Measurements from ENCODE around the gene FADS6. TPM values are rescaled to one million over a fixed set of nuclear protein-coding genes. Genes with fewer than 3 reads are reported as not detected.

The FADS6 gene
- total RNA-seq, 2 donors from 2014 or later, result 4.7 to 5.7 TPM

DNA sequence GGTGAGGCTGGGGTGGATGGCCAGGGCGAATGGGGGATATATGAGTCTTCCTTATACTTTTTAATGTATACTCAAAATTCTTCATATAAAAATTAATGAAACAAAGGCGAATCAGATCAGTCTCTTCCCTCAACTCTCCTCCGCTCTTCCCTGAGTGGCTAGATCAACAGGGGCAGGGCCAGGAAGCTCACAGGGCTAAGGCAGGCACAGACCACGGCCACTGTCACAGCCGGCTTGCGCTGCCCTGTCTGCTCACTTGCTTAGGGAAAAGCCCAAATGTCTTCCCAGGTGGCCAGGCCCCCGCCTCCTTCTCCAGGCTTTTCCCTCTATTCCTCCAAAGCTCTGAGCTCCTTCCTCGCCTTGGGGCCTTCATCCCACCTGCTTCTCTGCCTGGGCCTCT, 39.8 kb downstream of the FADS6 start:
- Mint-ChIP-seq H3K4me1 (peaks cover 4% of the 10 kb centered on the region), H3K27ac (no peak overlapping the region), H3K9me3 (no peaks in the 10 kb centered on the region), H3K4me3 (no peak overlapping the region), H3K36me3 (ENCODE audit: low read depth) (no peaks in the 10 kb centered on the region), H3K27me3 (ENCODE audit: insufficient read depth) (peaks cover 92% of the 10 kb centered on the region)
- no peak overlapping the region for H3K27ac ChIP-seq (ENCODE audit: low read depth, low read length)
- TF ChIP-seq, protein P1, sequence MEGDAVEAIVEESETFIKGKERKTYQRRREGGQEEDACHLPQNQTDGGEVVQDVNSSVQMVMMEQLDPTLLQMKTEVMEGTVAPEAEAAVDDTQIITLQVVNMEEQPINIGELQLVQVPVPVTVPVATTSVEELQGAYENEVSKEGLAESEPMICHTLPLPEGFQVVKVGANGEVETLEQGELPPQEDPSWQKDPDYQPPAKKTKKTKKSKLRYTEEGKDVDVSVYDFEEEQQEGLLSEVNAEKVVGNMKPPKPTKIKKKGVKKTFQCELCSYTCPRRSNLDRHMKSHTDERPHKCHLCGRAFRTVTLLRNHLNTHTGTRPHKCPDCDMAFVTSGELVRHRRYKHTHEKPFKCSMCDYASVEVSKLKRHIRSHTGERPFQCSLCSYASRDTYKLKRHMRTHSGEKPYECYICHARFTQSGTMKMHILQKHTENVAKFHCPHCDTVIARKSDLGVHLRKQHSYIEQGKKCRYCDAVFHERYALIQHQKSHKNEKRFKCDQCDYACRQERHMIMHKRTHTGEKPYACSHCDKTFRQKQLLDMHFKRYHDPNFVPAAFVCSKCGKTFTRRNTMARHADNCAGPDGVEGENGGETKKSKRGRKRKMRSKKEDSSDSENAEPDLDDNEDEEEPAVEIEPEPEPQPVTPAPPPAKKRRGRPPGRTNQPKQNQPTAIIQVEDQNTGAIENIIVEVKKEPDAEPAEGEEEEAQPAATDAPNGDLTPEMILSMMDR (conservative IDR thresholded peaks at IDR 0.05), result no peak
- peaks cover 96% of the 10 kb centered on the region for H3K27me3 ChIP-seq (ENCODE audit: control insufficient read depth, insufficient read depth, low read length, poor library complexity, severe bottlenecking)
- H3K4me1 ChIP-seq (ENCODE audit: control insufficient read depth, insufficient read depth, low read length), result no peaks in the 10 kb centered on the region
- 83 to 92% methylated on average over 5 to 7 of the region's 8 CpGs for WGBS, 2 experiments (ENCODE audit: insufficient coverage in 1 of 2, insufficient read length in 1 of 2)
- H3K9me3 ChIP-seq (ENCODE audit: control insufficient read depth, low read length), result no peaks in the 10 kb centered on the region
- H3K4me3 ChIP-seq (ENCODE audit: low read length), result no peak overlapping the region
- no peak for DNase-seq
- no peaks in the 10 kb centered on the region for H3K36me3 ChIP-seq (ENCODE audit: control insufficient read depth, insufficient read depth, low read length)
- H3K9ac ChIP-seq (ENCODE audit: extremely low read depth, low read length, poor library complexity, severe bottlenecking), result no peak overlapping the region

DNA sequence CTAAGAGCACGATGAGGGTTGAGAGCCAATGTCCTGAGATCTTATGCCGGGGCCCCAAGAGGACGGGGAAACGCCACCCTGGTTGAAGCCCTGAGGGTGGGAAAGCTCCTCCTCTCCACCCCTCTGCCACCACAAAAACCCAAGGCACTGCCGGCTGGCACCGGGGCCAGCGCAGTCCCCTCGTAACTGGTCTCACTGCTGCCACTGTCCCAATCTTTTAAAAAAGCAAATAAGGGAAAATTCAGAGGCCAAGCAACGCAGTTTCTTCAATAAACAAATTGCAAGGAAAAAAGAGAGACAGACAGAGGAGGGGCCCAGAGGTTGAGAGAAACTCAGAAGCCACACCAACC, 40.4 kb downstream of the FADS6 start:
- H3K36me3 Mint-ChIP-seq (ENCODE audit: low read depth), result no peaks in the 10 kb centered on the region
- WGBS, 2 experiments (ENCODE audit: insufficient coverage in 1 of 2, insufficient read length in 1 of 2), result 35 to 41% methylated on average over 5 to 9 of the region's 9 CpGs

DNA sequence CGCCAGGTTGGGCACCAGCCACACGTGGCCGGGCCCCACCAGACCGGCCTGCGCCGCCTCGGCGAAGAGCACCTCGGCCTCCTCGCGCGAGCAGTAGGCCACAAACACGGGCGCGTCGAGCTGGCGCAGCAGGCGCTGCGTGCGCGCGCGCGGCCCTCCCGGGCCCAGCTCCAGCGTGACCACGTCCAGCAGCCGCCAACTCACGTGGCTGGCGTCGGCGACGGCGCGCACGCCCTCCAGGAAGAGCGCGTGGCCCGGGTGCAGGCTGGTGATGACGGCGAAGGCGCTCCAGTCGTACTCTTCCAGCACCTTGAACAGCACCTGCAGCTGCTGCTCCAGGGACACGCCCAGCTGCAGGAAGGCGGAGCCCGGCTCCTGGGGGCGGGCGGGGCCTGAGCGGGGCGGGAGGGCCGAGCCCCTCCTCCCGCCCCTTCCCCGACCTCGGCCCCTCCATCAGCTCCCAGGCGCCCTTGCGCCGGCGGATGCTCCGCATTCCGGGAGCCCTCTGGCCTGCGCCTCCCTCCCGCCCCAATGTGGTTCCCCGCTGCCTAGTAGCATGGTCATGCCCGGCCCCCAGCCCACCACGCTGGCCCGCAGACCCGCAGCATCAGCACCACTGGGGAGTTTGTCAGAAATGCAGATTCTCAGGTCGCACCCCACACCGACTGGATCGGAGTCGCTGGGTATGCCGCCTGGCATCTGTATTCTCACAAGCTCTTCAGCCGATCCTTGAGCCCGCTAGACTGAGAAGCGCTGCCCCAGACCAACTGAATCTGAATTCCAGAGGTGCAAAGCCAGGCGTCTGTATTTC, 41.0 kb downstream of the FADS6 start:
- Mint-ChIP-seq H3K4me1 (peaks cover 4% of the 10 kb centered on the region), H3K27ac (no peak overlapping the region), H3K9me3 (no peaks in the 10 kb centered on the region), H3K4me3 (peak overlapping the region; percentile 60), H3K27me3 (ENCODE audit: insufficient read depth) (peaks cover 91% of the 10 kb centered on the region), H3K36me3 (ENCODE audit: low read depth) (no peaks in the 10 kb centered on the region)
- Histone ChIP-seq H3K9me3 (ENCODE audit: control insufficient read depth, low read length) (no peaks in the 10 kb centered on the region), H3K36me3 (ENCODE audit: control insufficient read depth, insufficient read depth, low read length) (no peaks in the 10 kb centered on the region), H3K4me3 (ENCODE audit: low read length) (peak overlapping the region; percentile 73), H3K4me1 (ENCODE audit: control insufficient read depth, insufficient read depth, low read length) (no peaks in the 10 kb centered on the region), H3K27me3 (ENCODE audit: control insufficient read depth, insufficient read depth, low read length, poor library complexity, severe bottlenecking) (peaks cover 85% of the 10 kb centered on the region), H3K9ac (ENCODE audit: extremely low read depth, low read length, poor library complexity, severe bottlenecking) (no peak overlapping the region), H3K27ac (ENCODE audit: low read depth, low read length) (no peak overlapping the region)
- peak; percentile 98 for DNase-seq
- TF ChIP-seq, protein P1 (conservative IDR thresholded peaks at IDR 0.05), result no peak
- 16 to 17% methylated on average over 52 to 76 of the region's 76 CpGs for WGBS, 2 experiments (ENCODE audit: insufficient coverage in 1 of 2, insufficient read length in 1 of 2)

More for the DNA sequence above, 40.4 kb downstream of the FADS6 start:
- Histone ChIP-seq H3K36me3 (ENCODE audit: control insufficient read depth, insufficient read depth, low read length) (no peaks in the 10 kb centered on the region), H3K27ac (ENCODE audit: low read depth, low read length) (no peak overlapping the region), H3K4me1 (ENCODE audit: control insufficient read depth, insufficient read depth, low read length) (no peaks in the 10 kb centered on the region), H3K9me3 (ENCODE audit: control insufficient read depth, low read length) (no peaks in the 10 kb centered on the region), H3K4me3 (ENCODE audit: low read length) (peak overlapping the region; percentile 73), H3K9ac (ENCODE audit: extremely low read depth, low read length, poor library complexity, severe bottlenecking) (no peak overlapping the region), H3K27me3 (ENCODE audit: control insufficient read depth, insufficient read depth, low read length, poor library complexity, severe bottlenecking) (peaks cover 91% of the 10 kb centered on the region)
- peak overlapping the region; percentile 60 for H3K4me3 Mint-ChIP-seq
- peaks cover 4% of the 10 kb centered on the region for H3K4me1 Mint-ChIP-seq
- peaks cover 92% of the 10 kb centered on the region for H3K27me3 Mint-ChIP-seq (ENCODE audit: insufficient read depth)
- TF ChIP-seq, protein P1 (conservative IDR thresholded peaks at IDR 0.05), result no peak
- DNase-seq, result no peak
- no peak overlapping the region for H3K27ac Mint-ChIP-seq
- H3K9me3 Mint-ChIP-seq, result no peaks in the 10 kb centered on the region
